K562 (cell line): ENCODE data around the gene OR8A1.

Source experiments
- CTCF ChIP-seq, 3 experiments: IDR thresholded peaks in 2 of 3; conservative IDR thresholded peaks in 1 of 3; 2 replicates each; pipeline ENCODE4 v1.5.1; 2011 to 2012; ENCODE audit warnings: low read length in 3 of 3, mild to moderate bottlenecking in 3 of 3, control low read depth in 2 of 3, improper control_type of control experiment in 1 of 3, inconsistent platforms in 1 of 3, low read depth in 1 of 3, mixed read lengths in 1 of 3, moderate library complexity in 1 of 3; ENCODE audit not compliant: insufficient read depth in 2 of 3
- FOXM1 ChIP-seq, 2 experiments: fragments of 450-650 bp in 1 of 2; sonication (generic) in 1 of 2; formaldehyde crosslinking in 1 of 2; IDR thresholded peaks; 2 replicates each; pipeline versions ENCODE4 v1.6.1 to v1.9.0; 2017 to 2022; ENCODE audit warnings: low read depth in 2 of 2, mild to moderate bottlenecking in 2 of 2, missing genetic modification reagents in 1 of 2, moderate library complexity in 1 of 2
- FOXP1 ChIP-seq: sonication (generic); formaldehyde crosslinking; IDR thresholded peaks from 2 replicates; pipeline ENCODE4 v1.8.0; 2022; ENCODE audit warnings: mild to moderate bottlenecking, missing genetic modification reagents
- MAFG ChIP-seq: fragments of 450-650 bp; conservative IDR thresholded peaks from 2 replicates; pipeline ENCODE4 v1.6.1; 2016; ENCODE audit warnings: missing genetic modification characterization, missing compliant biosample characterization
- SIN3A ChIP-seq, 2 experiments: fragments of 150-350 bp in 1 of 2; IDR thresholded peaks; 2 replicates each; pipeline ENCODE4 v1.6.1; 2011 to 2016; ENCODE audit warnings: borderline replicate concordance in 2 of 2, low read depth in 2 of 2, low read length in 2 of 2, mild to moderate bottlenecking in 2 of 2, moderate library complexity in 2 of 2; ENCODE audit not compliant: control insufficient read depth in 1 of 2
- SMARCC2 ChIP-seq: fragments of 450-650 bp; IDR thresholded peaks from 2 replicates; pipeline ENCODE4 v1.6.1; 2017; ENCODE audit warnings: antibody characterized with exemption, moderate library complexity, mild to moderate bottlenecking, low read depth

GRCh38 chr11:124612045-124612444 is 42.2 kb downstream of the OR8A1 start:
- TF ChIP-seq CTCF (IDR thresholded peaks at IDR 0.05 in 2 of 3, conservative IDR thresholded peaks at IDR 0.05 in 1 of 3; ENCODE audit: insufficient read depth in 2 of 3, low read depth in 1 of 3, low read length in 3 of 3) (no peak), MAFG (tag) (no peak), SMARCC2 (no peak), SIN3A (IDR thresholded peaks at IDR 0.05; ENCODE audit: borderline replicate concordance in 2 of 2, control insufficient read depth in 1 of 2, low read depth in 2 of 2, low read length in 2 of 2) (no peak), FOXM1 (IDR thresholded peaks at IDR 0.05; ENCODE audit: low read depth) (no peak), FOXM1 (CRISPR knock-in tag; IDR thresholded peaks at IDR 0.05; ENCODE audit: low read depth) (no peak), FOXP1 (no peak)
